ENCODE measurements around the gene FIS1.

DNA sequence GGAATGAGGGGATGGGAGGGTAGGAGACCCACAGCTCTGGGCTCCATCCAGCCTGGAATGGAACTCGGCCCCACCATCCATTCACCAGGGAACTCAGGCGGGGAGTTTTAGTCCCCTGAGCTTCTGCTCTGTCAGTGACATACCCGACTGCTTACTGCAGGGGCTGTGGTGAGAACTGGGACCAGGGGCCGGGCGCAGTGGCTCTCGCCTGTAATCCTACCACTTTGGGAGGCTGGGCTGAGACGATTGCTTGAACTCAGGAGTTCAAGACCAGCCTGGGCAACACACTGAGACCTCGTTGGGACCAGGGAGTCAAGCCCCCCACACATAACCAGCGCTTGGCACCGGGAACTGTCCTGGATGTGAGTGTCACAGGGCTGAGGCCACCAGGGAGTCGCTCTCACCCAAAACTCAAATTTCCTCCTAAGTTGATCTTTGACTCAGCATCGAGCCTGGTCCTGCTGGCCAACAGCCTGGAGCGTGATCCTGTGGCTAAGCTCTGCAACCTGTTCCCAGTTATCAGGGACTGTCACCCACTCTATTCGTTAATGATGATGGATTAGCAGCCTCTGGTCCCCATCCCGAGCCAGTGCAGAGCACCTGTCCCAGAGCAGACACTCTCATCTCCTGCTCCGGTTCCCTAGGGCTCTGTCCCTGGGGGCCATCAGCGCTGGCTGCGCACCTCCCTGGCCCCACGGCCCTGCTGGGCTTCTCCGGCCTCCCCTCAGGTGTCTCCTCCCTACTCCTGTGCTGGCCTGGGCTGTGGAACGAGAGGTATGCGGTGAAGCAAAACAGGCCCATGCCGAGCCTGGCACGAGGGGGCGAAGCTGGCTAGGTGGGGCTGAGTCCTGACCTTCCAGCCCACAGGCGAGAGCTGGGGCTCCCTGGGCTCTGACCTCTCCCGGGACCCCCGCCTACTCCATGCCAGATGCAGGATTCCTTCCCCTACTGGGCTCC is 6.4 kb downstream of the FIS1 start:
- TF ChIP-seq, protein P1, sequence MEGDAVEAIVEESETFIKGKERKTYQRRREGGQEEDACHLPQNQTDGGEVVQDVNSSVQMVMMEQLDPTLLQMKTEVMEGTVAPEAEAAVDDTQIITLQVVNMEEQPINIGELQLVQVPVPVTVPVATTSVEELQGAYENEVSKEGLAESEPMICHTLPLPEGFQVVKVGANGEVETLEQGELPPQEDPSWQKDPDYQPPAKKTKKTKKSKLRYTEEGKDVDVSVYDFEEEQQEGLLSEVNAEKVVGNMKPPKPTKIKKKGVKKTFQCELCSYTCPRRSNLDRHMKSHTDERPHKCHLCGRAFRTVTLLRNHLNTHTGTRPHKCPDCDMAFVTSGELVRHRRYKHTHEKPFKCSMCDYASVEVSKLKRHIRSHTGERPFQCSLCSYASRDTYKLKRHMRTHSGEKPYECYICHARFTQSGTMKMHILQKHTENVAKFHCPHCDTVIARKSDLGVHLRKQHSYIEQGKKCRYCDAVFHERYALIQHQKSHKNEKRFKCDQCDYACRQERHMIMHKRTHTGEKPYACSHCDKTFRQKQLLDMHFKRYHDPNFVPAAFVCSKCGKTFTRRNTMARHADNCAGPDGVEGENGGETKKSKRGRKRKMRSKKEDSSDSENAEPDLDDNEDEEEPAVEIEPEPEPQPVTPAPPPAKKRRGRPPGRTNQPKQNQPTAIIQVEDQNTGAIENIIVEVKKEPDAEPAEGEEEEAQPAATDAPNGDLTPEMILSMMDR (IDR thresholded peaks at IDR 0.05; ENCODE audit: borderline replicate concordance, extremely low read depth, low read length, poor library complexity, severe bottlenecking), result no peak
- TF ChIP-seq EZH2 (IDR thresholded peaks at IDR 0.05; ENCODE audit: borderline replicate concordance, low read depth, low read length, severe bottlenecking), result no peak

All from DND-41 (cell line).